HepG2 (cell line): ENCODE results near the gene PRKAB1. TPM values are rescaled to one million over a fixed set of nuclear protein-coding genes. Genes with fewer than 3 reads are reported as not detected.
A peak's percentile ranks its signal among the peaks of the same experiment; 100 is the strongest.

ENCODE experiments used
- ATAC-seq: fragments of 200-7000 bp; cut with Tn5 transposase; 3 replicates; pipeline ENCODE4 v1.9.1; 2020; ENCODE audit warnings: mild to moderate bottlenecking, moderate library complexity
- BruUV-seq: library from RNA; stranded (reverse); fragments of 400-500 nt; replicated peaks from 2 replicates; lab custom pipeline; 2021; lab: Mats Ljungman, UMichigan
- CTCF ChIA-PET: fragments of 300-600 bp; formaldehyde crosslinking; extraction: SDS; loops from one replicate; lab custom pipeline; 2021; ENCODE audit warnings: low total read pairs, inconsistent platforms, low intra/inter-chr PET ratio; lab: Yijun Ruan, JAX
- POLR2A ChIA-PET: fragments of 350-600 bp; sonication (Branson Sonifier 250); formaldehyde crosslinking; loops from one replicate; lab custom pipeline; 2020; ENCODE audit warnings: antibody characterized with exemption, inconsistent platforms; lab: Yijun Ruan, JAX
- DNase-seq: peaks from one replicate; pipeline ENCODE4 v3.0.0-alpha.2; 2015; ENCODE audit warnings: low spot score
- FAIRE-seq: peaks from 3 replicates; lab custom pipeline; 2011; peaks lifted over from hg19 to GRCh38; lab: Jason Lieb, UNC
- H2AFZ ChIP-seq: one replicate; pipeline ENCODE4 v1.6.1; 2011; ENCODE audit warnings: low read length, inconsistent platforms
- H3K27ac ChIP-seq: fragments of 300-600 bp; 3 replicates; pipeline ENCODE4 v1.8.0; 2011; ENCODE audit warnings: mixed run types, mild to moderate bottlenecking, mixed read lengths, low read length, inconsistent platforms; ENCODE audit not compliant: insufficient read depth; ENCODE audit errors: extremely low read length
- H3K27me3 ChIP-seq, 2 experiments: fragments of 200-600 bp in 1 of 2; 2 replicates in 1 of 2; 3 replicates in 1 of 2; pipeline versions ENCODE4 v1.6.0 to v1.8.0; 2011; ENCODE audit warnings: low read length in 2 of 2, mild to moderate bottlenecking in 2 of 2, moderate library complexity in 2 of 2, inconsistent platforms in 1 of 2; ENCODE audit not compliant: insufficient read depth in 2 of 2, control insufficient read depth in 1 of 2
- H3K36me3 ChIP-seq, 2 experiments: fragments of 200-600 bp in 1 of 2; replicated peaks in 1 of 2; 2 replicates in 1 of 2; 3 replicates in 1 of 2; pipeline versions ENCODE4 v1.5.1 to v1.8.0; 2011; ENCODE audit warnings: low read length in 2 of 2, inconsistent platforms in 1 of 2; ENCODE audit not compliant: insufficient read depth in 2 of 2, control insufficient read depth in 1 of 2
- H3K4me1 ChIP-seq: 2 replicates; pipeline ENCODE4 v1.5.1; 2012; ENCODE audit warnings: low read length, inconsistent platforms; ENCODE audit not compliant: insufficient read depth
- H3K4me2 ChIP-seq: 2 replicates; pipeline ENCODE4 v1.6.0; 2011; ENCODE audit warnings: low read depth, low read length, inconsistent platforms
- H3K4me3 ChIP-seq, 3 experiments: fragments of 200-600 bp in 1 of 3; sonication (generic), shearing (Covaris generic) in 1 of 3; replicated peaks in 1 of 3; 2 replicates each; pipeline ENCODE4 v1.5.1; 2011 to 2016; ENCODE audit warnings: low read length in 3 of 3, inconsistent platforms in 2 of 3, low read depth in 2 of 3, mild to moderate bottlenecking in 2 of 3, control low read depth in 1 of 3, mixed read lengths in 1 of 3; ENCODE audit not compliant: insufficient read depth in 1 of 3
- H3K79me2 ChIP-seq: one replicate; pipeline ENCODE4 v1.6.1; 2011; ENCODE audit warnings: low read length, inconsistent platforms; ENCODE audit not compliant: insufficient read depth
- H3K9ac ChIP-seq: 2 replicates; pipeline ENCODE4 v1.6.0; 2011; ENCODE audit warnings: mild to moderate bottlenecking, low read depth, low read length, inconsistent platforms; ENCODE audit not compliant: insufficient read depth
- H3K9me3 ChIP-seq: 2 replicates; pipeline ENCODE4 v1.5.1; 2012; ENCODE audit warnings: mild to moderate bottlenecking, low read length
- H4K20me1 ChIP-seq: 2 replicates; pipeline ENCODE4 v1.6.0; 2011; ENCODE audit warnings: inconsistent platforms, mild to moderate bottlenecking, low read length, moderate library complexity; ENCODE audit not compliant: insufficient read depth
- JDP2 ChIP-seq: sonication (generic); formaldehyde crosslinking; IDR thresholded peaks from 2 replicates; pipeline ENCODE4 v1.8.1; 2022; ENCODE audit warnings: missing genetic modification reagents, borderline replicate concordance
- KAT7 ChIP-seq: IDR thresholded peaks from 2 replicates; pipeline ENCODE4 v1.6.1; 2018; ENCODE audit warnings: borderline replicate concordance, missing compliant biosample characterization
- MXI1 ChIP-seq: IDR thresholded peaks from 3 replicates; pipeline ENCODE4 v1.6.1; 2012; ENCODE audit warnings: low read depth, low read length, inconsistent platforms, borderline replicate concordance
- SRF ChIP-seq: IDR thresholded peaks from 2 replicates; pipeline ENCODE4 v1.6.1; 2011; ENCODE audit warnings: mild to moderate bottlenecking, low read depth, low read length, moderate library complexity
- TFAP4 ChIP-seq: sonication (generic); IDR thresholded peaks from 2 replicates; pipeline ENCODE4 v1.6.1; 2016; ENCODE audit warnings: low read depth, borderline replicate concordance
- ZFP62 ChIP-seq: sonication (generic); formaldehyde crosslinking; IDR thresholded peaks from 2 replicates; pipeline ENCODE4 v1.4.0; 2020; ENCODE audit warnings: missing genetic modification reagents
- ZNF484 ChIP-seq: sonication (generic); formaldehyde crosslinking; IDR thresholded peaks from 2 replicates; pipeline ENCODE4 v1.5.1; 2020; ENCODE audit warnings: mild to moderate bottlenecking, low read depth, missing genetic modification reagents, borderline replicate concordance
- WGBS: methylation state at CpG from one replicate; pipeline ENCODE4 v1.1.6; 2017; ENCODE audit warnings: low lambda C conversion rate; 5-methylcytosine and 5-hydroxymethylcytosine counted together
- in situ Hi-C: cut with HindIII; loops from 2 replicates; pipeline ENCODE4 v1.10.0; 2017; ENCODE audit warnings: low pct_unique_long_range_greater_than_20kb; ENCODE audit not compliant: extremely low pct_ligation_motif_present
- intact Hi-C: fragments of 100-400 bp; cut with micrococcal nuclease; formaldehyde crosslinking; loops from one replicate; pipeline ENCODE4 v1.10.0; 2022; ENCODE audit not compliant: unreplicated experiment
- polyA plus RNA-seq, 8 experiments: library from polyadenylated mRNA; depleted of rRNA in 3 of 8; stranded (reverse) in 7 of 8; unstranded in 1 of 8; fragments of >200 nt; fragmentation: Illumina TruSeq in 4 of 8; extraction: Trizol in 4 of 8; gene quantifications; 2 replicates each; pipeline versions ENCODE4 v1.2.1 to v1.2.3, GENCODE V29; 2011 to 2016; ENCODE audit warnings: low read depth in 4 of 8, missing spikeins in 1 of 8, mixed read lengths in 1 of 8; ENCODE audit not compliant: insufficient read depth in 1 of 8
- total RNA-seq, 5 experiments: library from RNA; depleted of rRNA; stranded (reverse); fragments of >200 nt; fragmentation: Illumina TruSeq; extraction: Trizol; gene quantifications; 2 replicates each; pipeline ENCODE4 v1.2.3, GENCODE V29; 2016; ENCODE audit warnings: low read depth in 1 of 5
- TF ChIP-seq, protein P1 (sequence below): sonication (generic); formaldehyde crosslinking; IDR thresholded peaks from 2 replicates; pipeline ENCODE4 v1.8.0; 2023; ENCODE audit warnings: mild to moderate bottlenecking, missing genetic modification reagents

PRKAB1 gene
- total and polyA plus RNA-seq, 2 of the 13 experiments (the other 11 are each of a cell fraction or from before 2014, with no cell fraction given): 28.4 to 35.5 TPM

DNA sequence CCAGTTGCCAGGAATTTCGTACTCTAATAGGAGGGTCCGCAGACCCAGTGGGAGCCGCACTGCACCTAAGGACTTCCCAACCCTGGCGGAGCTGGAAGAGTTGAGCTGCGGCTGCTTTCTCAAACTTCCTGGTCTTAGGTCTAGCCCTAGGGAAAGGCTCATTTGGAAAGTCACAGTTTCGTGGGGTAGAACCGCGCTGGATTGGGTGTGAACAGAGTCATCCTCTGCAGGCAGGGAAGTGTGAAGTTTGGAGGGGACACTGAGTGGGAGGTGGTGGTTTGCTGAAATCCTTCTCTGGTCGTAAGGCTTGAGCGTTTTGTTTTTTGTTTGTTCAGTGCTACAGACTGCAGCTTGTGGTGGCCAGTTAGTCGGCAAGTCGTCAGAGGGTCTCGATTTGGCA, 18.8 kb downstream of the PRKAB1 start (continued):
- TF ChIP-seq MXI1 (no peak), ZFP62 (CRISPR knock-in tag) (no peak), JDP2 (no peak)
- TF ChIP-seq, protein P1, sequence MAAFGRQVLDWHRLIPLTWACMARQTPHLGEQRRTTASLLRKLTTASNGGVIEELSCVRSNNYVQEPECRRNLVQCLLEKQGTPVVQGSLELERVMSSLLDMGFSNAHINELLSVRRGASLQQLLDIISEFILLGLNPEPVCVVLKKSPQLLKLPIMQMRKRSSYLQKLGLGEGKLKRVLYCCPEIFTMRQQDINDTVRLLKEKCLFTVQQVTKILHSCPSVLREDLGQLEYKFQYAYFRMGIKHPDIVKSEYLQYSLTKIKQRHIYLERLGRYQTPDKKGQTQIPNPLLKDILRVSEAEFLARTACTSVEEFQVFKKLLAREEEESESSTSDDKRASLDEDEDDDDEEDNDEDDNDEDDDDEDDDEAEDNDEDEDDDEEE (CRISPR knock-in tag): no peak

DNA sequence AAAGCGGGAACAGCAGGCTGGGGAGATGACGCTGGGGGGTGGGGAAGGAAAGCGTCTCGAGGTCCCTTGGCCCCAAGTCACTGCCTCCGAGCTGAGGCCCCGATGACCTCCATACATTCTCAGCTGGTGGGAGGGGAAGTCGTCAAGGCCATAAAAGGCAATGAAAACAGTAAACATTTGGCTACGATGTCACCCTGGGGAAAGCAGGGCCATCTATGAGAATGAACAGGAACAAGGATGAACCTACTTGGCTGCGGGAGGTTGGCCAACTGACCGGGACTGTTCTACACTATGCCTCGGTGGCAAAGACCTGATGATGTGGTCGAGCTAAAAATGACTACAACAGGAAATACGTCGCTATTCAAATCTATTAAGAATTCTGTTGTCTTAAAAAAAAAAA, 19.5 kb downstream of the PRKAB1 start:
- H3K4me2 ChIP-seq: no peak overlapping the region
- H3K9ac ChIP-seq: no peak overlapping the region
- H2AFZ ChIP-seq: no peak overlapping the region
- no peaks in the 10 kb centered on the region for H4K20me1 ChIP-seq
- BruUV-seq: no TSS peak
- ATAC-seq: no peak
- 96% methylated on average over 14 of the region's 14 CpGs for WGBS
- peaks cover 80% of the 10 kb centered on the region for H3K4me1 ChIP-seq
- H3K79me2 ChIP-seq: no peaks in the 10 kb centered on the region
- ChIA-PET CTCF (no interaction called here), POLR2A (interaction anchor here (1.2 kb wide), 1 partner anchor 18 kb away, joined by 4 read pairs; no protein-coding TSS in a partner anchor)
- H3K36me3 ChIP-seq: peaks cover 3 to 12% of the 10 kb centered on the region in 2 experiments; a peak in 4 of 5 replicates
- no peak overlapping the region for H3K4me3 ChIP-seq
- no peak for TF ChIP-seq ZNF484 (CRISPR knock-in tag)
- no peak for TF ChIP-seq KAT7 (CRISPR knock-in tag)
- peak; percentile 24; the same call in 1 of the 2 replicates for TF ChIP-seq TFAP4
- TF ChIP-seq SRF: peak; percentile 74
- no peaks in the 10 kb centered on the region for H3K27me3 ChIP-seq
- H3K27ac ChIP-seq: no peak overlapping the region
- in situ Hi-C loops (no loop called here), intact Hi-C loops (no loop called here)
- H3K9me3 ChIP-seq: no peaks in the 10 kb centered on the region
- DNase-seq: no peak
- no peak for FAIRE-seq
